Central memory CD8-positive, alpha-beta T cell (primary cell): ENCODE data around the gene SPOCK1.
"Not testable (repeated sequence)": the region's sequence is repeated elsewhere in the genome, so short reads cannot be mapped to it uniquely, and the experiment has no call there.

Experiments
- ATAC-seq: fragments of 150-1000 bp; cut with Tn5 transposase; replicated peaks from 2 replicates; pipeline ENCODE4 v1.10.0; 2022; ENCODE audit warnings: mild to moderate bottlenecking, moderate FRiP score, moderate number of reproducible peaks; ENCODE audit not compliant: poor library complexity, severe bottlenecking; ENCODE audit errors: extremely low read depth
- DNase-seq, 2 donors: peaks; one replicate each; pipeline ENCODE4 v3.0.0; 2021; ENCODE audit warnings: low spot score in 2 of 2
- H3K27ac Mint-ChIP-seq: one replicate; pipeline ENCODE4 v1.8.0; 2022; ENCODE audit warnings: low read depth, mild to moderate bottlenecking, moderate library complexity, mixed read lengths
- H3K27me3 Mint-ChIP-seq: one replicate; pipeline ENCODE4 v1.8.0; 2022; ENCODE audit warnings: mixed read lengths
- H3K36me3 Mint-ChIP-seq: one replicate; pipeline ENCODE4 v1.8.0; 2022; ENCODE audit warnings: mild to moderate bottlenecking, moderate library complexity, mixed read lengths; ENCODE audit not compliant: insufficient read depth
- H3K4me1 Mint-ChIP-seq: one replicate; pipeline ENCODE4 v1.8.0; 2022; ENCODE audit warnings: mixed read lengths
- H3K4me3 Mint-ChIP-seq: one replicate; pipeline ENCODE4 v1.8.0; 2022; ENCODE audit warnings: mild to moderate bottlenecking, moderate library complexity, mixed read lengths
- H3K9me3 Mint-ChIP-seq: one replicate; pipeline ENCODE4 v1.8.0; 2022; ENCODE audit warnings: mixed read lengths

SPOCK1 gene

DNA sequence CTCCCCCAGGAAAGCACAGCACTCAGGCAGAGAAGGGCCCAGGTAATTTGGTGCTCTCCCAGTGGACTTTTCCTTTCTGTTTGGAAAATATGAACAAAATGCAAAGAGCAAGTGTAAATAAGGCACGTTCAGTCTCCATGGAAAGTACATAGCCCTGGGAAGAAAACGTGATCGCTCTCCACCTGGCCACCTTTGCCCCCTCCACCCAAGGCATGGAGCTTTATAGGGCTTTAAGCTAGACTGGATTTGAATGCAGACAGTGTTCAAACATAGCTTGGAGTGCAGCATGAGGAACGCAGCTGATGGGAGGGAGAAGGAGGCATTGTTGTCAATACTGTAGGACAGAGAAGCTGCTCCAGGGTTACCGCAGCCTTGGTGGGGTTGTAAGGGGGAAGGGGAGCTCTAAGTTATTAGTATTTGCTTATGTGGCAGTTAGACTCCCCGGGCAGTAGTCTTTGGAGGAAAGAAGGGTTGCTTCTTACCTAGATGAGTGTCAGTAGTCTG, 500.2 kb downstream of the SPOCK1 start:
- no peak overlapping the region for H3K4me3 Mint-ChIP-seq
- peaks cover 9% of the 10 kb centered on the region for H3K27me3 Mint-ChIP-seq
- ATAC-seq (no peak), DNase-seq (no peak)
- H3K27ac Mint-ChIP-seq, result no peak overlapping the region
- peaks cover 6% of the 10 kb centered on the region for H3K9me3 Mint-ChIP-seq
- H3K4me1 Mint-ChIP-seq, result no peaks in the 10 kb centered on the region
- no peaks in the 10 kb centered on the region for H3K36me3 Mint-ChIP-seq

DNA sequence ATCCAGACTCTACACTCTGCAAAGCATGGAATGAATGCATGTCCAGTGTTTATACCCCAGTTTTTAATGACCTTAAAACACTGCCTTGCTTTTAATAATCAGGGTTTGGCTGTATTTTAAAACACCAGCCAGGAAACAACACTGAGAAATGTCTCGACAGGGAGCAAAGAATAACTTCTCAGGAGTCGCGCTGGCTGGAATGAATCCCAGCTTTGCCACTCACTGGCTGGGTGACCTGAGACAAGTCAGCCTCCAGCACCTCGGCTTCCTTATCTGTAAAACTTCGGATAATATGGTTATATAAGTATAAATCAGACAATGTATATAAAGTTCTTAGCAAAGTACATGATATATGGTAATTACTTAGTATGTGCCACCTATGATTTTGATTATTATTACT, 505.0 kb downstream of the SPOCK1 start:
- no peak for DNase-seq
- no peaks in the 10 kb centered on the region for H3K4me1 Mint-ChIP-seq
- no peak overlapping the region for H3K4me3 Mint-ChIP-seq

DNA sequence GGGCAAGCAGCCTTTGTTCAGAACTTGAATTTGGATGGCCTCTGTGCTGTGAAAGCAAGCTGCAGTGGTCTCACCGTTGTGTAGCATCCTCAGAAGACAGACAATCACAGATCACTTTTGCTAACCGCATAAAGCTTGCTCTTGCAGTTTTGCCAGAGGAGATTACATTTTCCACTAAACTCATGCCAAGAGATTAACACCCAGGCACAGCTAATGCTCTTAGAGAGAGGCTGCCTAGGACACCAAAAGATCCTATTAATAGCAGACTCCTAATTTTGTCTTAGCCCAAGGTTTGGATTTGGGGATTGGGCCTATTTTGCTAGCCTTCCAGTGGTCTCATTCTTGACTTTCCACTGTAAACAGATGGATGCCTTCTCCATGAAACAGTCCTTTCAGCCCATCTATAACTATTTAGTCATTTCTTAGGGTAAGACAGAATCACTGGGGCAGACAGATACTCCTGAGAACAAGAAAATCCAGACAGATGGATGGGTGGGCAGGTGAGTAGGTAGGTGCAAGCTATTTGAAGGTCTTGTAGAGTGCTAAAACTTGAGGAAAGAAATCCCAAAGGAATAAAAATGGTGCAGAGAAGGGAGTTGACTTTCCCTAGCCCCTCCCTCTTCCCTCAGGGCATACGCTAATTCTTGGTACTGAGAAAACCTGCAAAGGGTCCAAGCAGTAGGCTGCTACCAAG, 506.2 kb downstream of the SPOCK1 start:
- H3K9me3 Mint-ChIP-seq, result peaks cover 6% of the 10 kb centered on the region
- no peaks in the 10 kb centered on the region for H3K36me3 Mint-ChIP-seq

More for the DNA sequence above, 505.0 kb downstream of the SPOCK1 start:
- Mint-ChIP-seq H3K27me3 (peaks cover 9% of the 10 kb centered on the region), H3K36me3 (no peaks in the 10 kb centered on the region), H3K27ac (no peak overlapping the region), H3K9me3 (peaks cover 6% of the 10 kb centered on the region)
- no peak for ATAC-seq

DNA sequence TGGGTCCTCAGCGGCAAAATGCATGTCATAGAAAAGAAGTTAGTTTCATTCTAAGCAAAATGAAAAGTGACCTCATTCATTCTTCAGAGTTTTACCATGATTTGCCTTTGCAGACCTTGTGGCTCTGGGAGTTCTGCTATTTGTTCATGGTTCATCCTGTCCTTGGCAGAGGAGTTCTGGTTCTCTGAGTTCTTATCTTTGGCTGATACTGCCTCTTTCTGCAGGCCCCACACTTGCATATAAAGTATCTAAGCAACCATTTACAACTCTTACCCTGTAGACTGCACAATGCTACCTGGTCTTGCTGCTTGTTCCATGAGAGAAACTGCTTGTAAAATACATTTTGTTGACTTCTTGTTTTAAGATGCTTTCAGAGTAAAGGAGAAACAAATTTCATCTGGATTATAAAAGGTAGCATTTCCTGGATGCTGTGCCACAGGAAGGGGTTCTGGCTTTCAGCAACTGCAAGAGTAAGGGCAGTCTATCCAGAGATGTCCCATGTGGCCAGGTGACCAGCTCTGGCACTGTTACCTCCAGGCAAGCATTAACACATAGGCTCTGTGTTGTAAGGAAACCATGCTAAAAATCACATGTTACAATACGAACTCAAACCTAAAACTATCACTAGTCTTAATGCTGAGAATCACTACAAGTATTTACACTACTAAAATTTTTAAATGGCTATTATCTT, 513.2 kb downstream of the SPOCK1 start:
- Mint-ChIP-seq H3K36me3 (no peaks in the 10 kb centered on the region), H3K4me3 (no peak overlapping the region), H3K27ac (no peak overlapping the region), H3K9me3 (no peaks in the 10 kb centered on the region), H3K4me1 (no peaks in the 10 kb centered on the region), H3K27me3 (no peaks in the 10 kb centered on the region)
- DNase-seq, result no peak
- ATAC-seq, result no peak

More for the DNA sequence above, 506.2 kb downstream of the SPOCK1 start:
- ATAC-seq (no peak), DNase-seq (no peak)
- no peak overlapping the region for H3K27ac Mint-ChIP-seq
- H3K4me3 Mint-ChIP-seq, result no peak overlapping the region
- H3K4me1 Mint-ChIP-seq, result no peaks in the 10 kb centered on the region
- peaks cover 7% of the 10 kb centered on the region for H3K27me3 Mint-ChIP-seq

DNA sequence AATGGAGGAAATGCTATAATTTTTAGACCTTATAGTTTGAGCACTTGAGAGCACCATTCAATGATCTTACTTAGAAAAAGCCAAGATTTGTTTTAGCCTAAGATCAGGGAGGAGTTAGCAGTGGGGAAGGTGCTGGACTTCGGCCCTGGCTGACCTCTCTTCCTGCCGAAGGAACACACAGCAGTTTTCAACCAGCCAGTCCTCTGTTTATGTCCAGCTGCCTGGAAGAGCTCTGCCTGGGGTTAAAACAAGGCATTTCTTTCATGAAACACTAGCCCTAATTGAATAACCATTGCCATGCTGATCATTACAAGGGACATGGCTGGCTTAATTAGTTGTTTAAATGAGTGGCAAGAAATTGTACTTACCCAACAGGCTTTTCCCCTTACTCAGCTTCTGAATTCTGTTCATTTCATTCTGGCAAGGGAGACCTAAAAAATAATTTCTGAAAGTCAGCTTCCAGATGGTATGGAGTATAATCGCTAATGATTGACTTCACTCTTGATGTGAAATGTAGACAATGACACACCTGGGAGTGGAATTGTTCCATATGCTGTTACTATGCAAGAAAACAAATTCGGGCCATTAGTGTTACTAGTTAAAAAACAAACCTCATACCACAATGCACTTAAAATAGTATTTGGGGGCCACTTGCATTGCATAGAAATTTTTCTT, 514.2 kb downstream of the SPOCK1 start:
- ATAC-seq (no peak), DNase-seq (no peak)
- no peak overlapping the region for H3K4me3 Mint-ChIP-seq
- H3K4me1 Mint-ChIP-seq, result no peaks in the 10 kb centered on the region
- no peak overlapping the region for H3K27ac Mint-ChIP-seq
- H3K27me3 Mint-ChIP-seq, result no peaks in the 10 kb centered on the region
- H3K36me3 Mint-ChIP-seq, result no peaks in the 10 kb centered on the region
- peaks cover 5% of the 10 kb centered on the region for H3K9me3 Mint-ChIP-seq

DNA sequence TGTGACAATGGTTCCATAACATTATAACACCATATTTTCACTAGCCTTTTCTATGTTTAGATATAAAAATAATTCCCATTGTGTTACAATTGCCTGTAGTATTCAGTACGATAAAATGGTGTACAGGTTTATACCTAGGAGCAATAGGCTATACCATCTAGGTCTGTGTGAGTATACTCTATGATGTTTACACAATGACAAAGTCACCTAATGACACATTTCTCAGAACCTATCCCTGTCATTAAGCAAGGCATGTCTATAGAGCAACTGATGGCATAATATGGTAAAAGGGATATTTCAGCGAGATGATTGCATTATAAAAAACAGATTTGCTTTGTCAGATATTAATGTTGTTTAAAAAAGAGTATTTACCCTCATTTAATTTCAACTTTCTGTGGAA, 517.2 kb downstream of the SPOCK1 start:
- peaks cover 6% of the 10 kb centered on the region for H3K27me3 Mint-ChIP-seq
- no peak for ATAC-seq
- no peaks in the 10 kb centered on the region for H3K4me1 Mint-ChIP-seq
- DNase-seq, result no peak
- H3K4me3 Mint-ChIP-seq, result no peak overlapping the region
- no peak overlapping the region for H3K27ac Mint-ChIP-seq
- H3K9me3 Mint-ChIP-seq, result peaks cover 11% of the 10 kb centered on the region
- no peaks in the 10 kb centered on the region for H3K36me3 Mint-ChIP-seq

DNA sequence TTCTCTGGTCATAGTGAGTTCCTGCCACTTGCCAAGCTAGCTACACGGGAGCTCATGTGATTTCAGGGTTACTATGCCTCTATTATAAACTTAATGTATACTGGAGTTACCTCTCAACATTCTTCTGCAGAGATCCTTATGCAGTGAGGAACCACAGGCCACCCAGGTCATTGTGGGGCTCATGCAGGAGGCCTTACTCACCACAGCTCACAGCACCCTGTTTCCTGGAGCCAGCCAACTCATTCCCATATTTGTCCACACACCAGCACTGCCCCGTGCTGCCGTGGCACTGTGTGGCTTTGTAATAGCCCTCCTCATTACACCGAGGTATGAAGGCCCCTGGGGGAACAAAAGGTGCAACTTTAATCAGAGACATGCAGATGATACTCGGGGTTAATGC, 520.0 kb downstream of the SPOCK1 start:
- H3K27ac Mint-ChIP-seq, result no peak overlapping the region
- peaks cover 12% of the 10 kb centered on the region for H3K9me3 Mint-ChIP-seq
- H3K4me1 Mint-ChIP-seq, result no peaks in the 10 kb centered on the region
- ATAC-seq (no peak), DNase-seq (no peak)
- H3K27me3 Mint-ChIP-seq, result peaks cover 9% of the 10 kb centered on the region
- no peak overlapping the region for H3K4me3 Mint-ChIP-seq
- no peaks in the 10 kb centered on the region for H3K36me3 Mint-ChIP-seq

DNA sequence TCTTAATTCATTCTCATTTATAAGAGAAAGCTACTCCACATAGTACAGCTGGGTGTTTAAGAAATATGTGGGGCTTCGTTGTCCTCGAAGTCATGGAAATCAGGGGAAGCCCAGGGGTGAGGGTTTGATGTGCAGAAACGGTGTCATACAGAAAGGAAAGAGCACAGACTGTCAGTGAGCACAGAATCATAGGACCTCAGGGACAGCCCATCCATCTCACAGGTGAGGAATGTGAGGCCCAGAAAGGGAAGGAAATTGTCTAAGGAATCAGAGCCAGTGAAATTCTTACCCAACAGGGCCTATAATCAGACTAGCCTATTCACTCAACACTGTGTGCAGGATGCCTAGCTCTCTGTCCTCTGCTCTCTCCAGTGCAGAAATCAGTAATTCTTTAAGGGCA, 535.6 kb downstream of the SPOCK1 start:
- Mint-ChIP-seq H3K27ac (no peak overlapping the region), H3K36me3 (no peaks in the 10 kb centered on the region), H3K9me3 (peaks cover 5% of the 10 kb centered on the region), H3K27me3 (no peaks in the 10 kb centered on the region), H3K4me3 (no peak overlapping the region), H3K4me1 (no peaks in the 10 kb centered on the region)
- ATAC-seq (no peak), DNase-seq (no peak)

DNA sequence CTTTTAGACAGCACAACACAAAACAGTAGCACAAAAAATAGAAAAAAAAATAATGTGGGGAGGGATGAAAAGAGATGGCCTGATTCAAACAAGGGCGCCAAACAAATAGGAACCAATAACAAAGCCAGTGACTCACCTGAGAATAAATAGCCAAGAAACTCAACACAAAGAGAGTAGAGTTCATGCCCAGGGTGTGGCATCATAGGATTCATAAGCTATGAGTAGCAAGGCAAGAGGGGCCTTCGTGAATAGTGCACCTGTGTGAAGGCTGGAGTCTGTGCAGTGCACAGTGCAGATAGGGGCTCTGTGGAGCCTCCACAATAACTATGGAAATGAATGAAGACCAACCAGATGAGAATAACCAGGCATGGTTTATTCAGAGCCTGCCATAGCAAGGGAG, 541.7 kb downstream of the SPOCK1 start:
- peaks cover 23% of the 10 kb centered on the region for H3K9me3 Mint-ChIP-seq
- H3K4me1 Mint-ChIP-seq, result no peaks in the 10 kb centered on the region
- ATAC-seq, result no peak
- H3K4me3 Mint-ChIP-seq, result no peak overlapping the region
- H3K27me3 Mint-ChIP-seq, result no peaks in the 10 kb centered on the region
- no peaks in the 10 kb centered on the region for H3K36me3 Mint-ChIP-seq
- DNase-seq, result no peak
- no peak overlapping the region for H3K27ac Mint-ChIP-seq

DNA sequence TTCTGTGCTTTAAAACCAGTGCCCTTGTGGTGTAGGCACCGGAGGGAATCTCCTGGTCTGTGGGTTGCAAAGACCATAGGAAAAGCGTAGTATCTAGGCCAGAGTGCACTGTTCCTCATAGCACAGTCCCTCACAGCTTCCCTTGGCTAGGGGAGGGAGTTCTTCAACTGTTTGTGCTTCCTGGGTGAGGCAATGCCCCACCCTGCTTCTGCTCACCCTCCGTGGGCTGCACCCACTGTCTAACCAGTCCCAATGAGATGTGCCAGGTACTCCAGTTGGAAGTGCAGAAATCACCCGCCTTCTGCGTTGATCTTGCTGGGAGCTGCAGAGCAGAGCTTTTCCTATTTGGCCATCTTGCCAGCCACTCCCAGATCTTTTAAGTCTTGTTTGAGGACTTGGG, 545.0 kb downstream of the SPOCK1 start:
- not testable (repeated sequence) for H3K27me3 Mint-ChIP-seq, ATAC-seq, H3K27ac Mint-ChIP-seq, DNase-seq, H3K4me3 Mint-ChIP-seq, H3K36me3 Mint-ChIP-seq, H3K4me1 Mint-ChIP-seq
- peaks cover 39% of the 10 kb centered on the region for H3K9me3 Mint-ChIP-seq

DNA sequence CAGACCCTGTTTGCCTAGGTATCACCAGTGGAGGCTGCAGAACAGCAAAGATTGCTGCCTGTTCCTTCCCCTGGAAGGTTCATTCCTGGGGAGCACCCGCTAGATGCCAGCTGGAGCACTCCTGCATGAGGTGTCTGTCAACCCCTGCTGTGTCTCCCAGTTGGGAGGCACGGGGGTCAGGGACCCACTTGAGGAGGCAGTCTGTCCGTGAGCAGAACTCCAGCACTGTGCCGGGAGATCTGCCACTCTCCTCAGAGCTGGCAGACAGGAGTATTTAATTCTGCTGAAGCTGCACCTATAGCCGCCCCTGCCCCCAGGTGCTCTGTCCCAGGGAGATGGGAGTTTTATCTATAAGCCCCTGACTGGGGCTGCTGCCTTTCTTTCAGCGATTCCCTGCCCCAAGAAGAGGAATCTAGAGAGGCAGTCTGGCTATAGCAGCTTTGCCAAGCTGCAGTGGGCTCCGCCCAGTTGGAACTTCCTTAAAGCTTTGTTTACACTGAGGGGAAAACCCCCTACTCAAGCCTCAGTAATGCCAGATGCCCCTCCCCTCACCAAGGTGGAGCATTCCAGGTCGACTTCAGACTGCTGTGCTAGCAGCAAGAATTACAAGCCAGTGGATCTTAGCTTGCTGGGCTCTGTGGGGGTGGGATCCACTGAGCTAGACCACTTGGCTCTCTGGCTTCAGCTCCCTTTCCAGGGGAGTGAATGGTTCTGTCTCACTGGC, 545.6 kb downstream of the SPOCK1 start:
- not testable (repeated sequence) for H3K4me1 Mint-ChIP-seq, H3K27ac Mint-ChIP-seq, H3K36me3 Mint-ChIP-seq, H3K4me3 Mint-ChIP-seq, H3K27me3 Mint-ChIP-seq, ATAC-seq, DNase-seq
- H3K9me3 Mint-ChIP-seq, result peaks cover 38% of the 10 kb centered on the region

DNA sequence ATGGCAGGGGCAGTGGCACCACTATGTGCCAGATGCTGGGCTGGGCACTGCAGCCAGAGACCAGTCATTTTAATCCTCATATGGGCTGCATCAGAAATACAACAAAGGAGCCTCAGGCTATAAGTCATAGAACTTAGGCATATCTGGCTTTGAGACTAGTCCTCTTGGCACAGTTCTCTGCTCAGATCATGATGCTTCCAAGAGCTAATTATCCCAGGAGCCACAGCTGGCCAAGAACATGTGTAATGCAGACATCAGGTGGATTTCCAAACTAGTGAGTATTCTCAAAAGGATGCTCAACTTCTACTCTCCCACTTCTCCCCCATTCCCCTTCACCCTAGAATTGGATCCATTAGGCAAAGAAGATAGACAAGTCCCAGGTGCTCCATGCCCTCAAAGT, 571.6 kb downstream of the SPOCK1 start:
- H3K4me1 Mint-ChIP-seq, result no peaks in the 10 kb centered on the region
- no peak for ATAC-seq
- no peak overlapping the region for H3K27ac Mint-ChIP-seq
- no peaks in the 10 kb centered on the region for H3K27me3 Mint-ChIP-seq
- peaks cover 24% of the 10 kb centered on the region for H3K9me3 Mint-ChIP-seq
- no peak overlapping the region for H3K4me3 Mint-ChIP-seq
- no peak for DNase-seq
- H3K36me3 Mint-ChIP-seq, result no peaks in the 10 kb centered on the region
